Hematopoietic multipotent progenitor cell treated with erythropoietin and hydrocortisone succinate and interleukin-3 and kit ligand, for 8 days (in vitro differentiated cells): Measurements from ENCODE around the gene POLN.

Experiments
- DNase-seq: peaks from one replicate; pipeline ENCODE4 v3.0.0-alpha.2; 2015

The POLN gene

DNA sequence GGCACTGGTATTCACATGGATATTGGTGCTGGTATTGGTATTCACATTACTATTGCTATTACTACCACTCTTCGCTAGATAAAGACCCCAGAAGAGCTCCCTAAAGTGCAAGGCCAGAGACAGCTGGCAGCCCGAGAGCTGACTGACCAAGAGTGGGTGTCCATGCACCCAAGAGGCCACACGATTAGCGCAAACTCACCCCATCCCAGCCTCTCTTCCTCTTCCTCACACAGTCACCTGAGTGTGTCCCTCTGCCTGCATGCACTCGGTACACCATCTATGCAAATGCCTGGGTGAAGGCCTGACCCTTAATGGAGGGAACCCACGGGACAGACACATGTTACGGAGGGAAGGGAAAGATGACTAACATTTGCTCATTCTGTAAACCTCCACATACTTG lies 86.7 kb downstream of the POLN start:
- no peak for DNase-seq

DNA sequence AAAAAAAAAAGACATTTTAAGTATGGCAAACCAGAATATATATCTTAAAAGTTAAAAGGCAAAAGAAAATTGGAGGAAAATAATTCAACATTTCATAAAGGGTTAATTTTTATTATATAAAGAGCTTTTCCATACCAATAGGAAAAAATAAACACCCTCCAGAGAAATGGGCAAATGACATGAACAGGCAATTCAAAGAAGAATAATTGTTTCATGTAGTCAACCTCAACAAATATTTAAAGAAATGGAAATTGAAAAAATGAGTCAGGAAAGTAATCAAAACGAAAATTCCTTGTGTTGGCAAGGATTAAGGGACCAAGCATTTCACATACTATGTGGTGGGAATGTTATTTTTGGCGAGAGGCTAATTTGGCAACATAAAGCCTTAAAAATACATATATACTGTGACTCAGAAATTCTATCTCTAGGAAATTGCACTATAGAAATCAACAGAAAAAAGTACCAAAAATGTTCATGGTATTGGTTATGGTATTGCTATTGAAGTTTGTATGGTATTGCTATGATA lies 87.6 kb downstream of the POLN start:
- no peak for DNase-seq

DNA sequence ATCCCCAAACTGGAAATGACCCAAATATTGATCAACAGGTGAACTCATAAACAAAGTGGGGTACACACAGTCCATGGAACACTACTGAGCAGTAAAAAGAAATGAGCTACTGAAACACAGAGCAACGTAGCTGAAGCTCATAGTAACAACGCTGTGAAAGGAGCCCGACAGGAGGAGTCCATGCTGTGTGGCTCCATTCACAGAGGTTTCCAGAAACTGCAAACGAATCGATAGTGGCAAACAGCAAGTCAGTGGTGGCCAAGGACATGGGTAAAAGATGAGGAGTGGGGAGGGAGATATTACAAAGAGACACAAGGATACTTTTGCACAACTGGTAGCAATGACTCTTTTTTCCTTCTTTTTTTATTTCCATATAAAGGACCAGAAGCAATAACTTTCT lies 90.4 kb downstream of the POLN start:
- no peak for DNase-seq

DNA sequence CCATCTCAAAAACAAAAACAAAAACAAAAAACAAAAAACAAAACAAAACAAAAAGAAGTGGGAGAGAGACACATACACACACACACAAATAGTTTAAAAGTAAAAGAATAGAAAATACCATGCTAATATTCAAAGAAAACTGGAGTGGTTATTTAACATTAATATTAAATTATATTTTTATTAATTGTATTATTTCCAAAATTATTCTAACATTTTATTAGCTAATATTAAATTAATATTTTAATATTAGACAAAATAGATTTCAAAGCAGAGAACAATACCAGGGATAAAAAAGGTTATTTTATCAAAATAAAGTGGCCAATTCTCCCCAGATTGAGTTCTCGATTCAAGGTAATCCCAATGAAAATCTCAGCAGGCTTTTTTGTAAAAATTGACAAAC lies 91.8 kb downstream of the POLN start:
- DNase-seq, result no peak

DNA sequence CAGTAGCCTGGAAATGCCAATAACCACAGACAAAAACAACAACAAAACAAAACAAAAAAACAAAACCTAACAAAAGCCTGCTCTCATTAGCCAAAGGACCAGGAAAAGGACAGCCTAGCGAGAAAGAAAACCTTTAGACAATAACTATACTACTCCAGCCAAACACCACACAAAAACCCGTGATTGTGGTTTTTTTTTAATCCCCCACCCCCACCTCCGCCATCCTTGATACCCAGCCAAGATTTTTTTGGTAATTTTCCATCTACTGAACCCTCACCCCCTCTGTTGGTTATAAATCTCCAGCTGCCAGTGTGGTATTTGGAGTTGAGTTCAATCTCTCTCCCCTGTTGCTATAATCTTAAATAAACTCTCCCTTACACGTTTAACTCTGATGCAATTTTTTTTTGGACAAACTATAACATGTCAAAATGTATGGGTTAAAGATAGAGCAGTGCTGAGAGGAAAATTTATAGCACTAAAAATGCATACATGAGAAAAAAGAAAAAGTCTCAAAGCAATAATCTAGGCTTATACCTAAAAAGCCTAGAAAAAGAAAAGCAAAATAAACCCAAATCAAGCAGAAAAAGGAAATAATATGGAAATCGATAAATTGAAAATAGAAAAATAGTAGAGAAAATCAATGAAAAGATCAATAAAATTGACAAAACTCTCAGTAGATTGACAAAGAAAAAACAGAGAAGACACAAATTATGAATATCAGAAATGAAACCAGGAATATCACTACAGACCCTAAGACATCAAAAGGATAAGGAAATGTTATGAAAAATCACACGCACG lies 99.1 kb downstream of the POLN start:
- DNase-seq, result no peak

DNA sequence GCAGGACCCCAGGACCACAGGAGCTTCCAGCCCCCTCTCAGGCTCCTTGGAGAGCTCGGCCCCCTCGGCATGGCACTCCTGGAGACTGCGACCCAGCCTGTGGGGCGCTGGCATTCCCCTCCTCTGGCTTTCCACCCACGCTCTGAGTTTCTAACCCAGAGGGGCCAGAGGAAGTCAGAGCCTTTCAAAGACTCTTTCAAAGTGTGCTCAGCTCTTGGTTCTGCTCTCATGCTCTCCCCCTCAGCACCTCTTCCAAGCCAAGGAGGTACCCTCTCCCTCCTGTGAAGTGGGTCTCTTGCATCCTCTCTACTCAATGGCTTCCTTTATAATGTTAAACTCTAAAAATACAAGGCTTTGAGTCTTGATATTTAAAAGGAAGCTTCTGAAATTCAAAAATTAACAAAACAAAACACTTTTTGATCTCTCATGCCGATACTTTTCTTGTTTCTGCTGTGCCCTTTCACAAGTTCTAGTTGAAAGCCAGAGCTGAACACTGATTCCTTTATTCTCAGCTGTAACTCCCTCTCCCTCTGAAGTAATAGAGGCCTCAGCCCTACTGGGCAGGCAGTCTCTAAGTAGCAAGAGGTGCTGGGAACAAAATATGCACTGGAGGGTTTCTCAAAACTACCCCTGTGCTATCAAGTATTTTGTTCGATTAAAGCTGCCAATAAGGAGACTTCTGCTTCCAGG lies 100.0 kb downstream of the POLN start:
- no peak for DNase-seq

DNA sequence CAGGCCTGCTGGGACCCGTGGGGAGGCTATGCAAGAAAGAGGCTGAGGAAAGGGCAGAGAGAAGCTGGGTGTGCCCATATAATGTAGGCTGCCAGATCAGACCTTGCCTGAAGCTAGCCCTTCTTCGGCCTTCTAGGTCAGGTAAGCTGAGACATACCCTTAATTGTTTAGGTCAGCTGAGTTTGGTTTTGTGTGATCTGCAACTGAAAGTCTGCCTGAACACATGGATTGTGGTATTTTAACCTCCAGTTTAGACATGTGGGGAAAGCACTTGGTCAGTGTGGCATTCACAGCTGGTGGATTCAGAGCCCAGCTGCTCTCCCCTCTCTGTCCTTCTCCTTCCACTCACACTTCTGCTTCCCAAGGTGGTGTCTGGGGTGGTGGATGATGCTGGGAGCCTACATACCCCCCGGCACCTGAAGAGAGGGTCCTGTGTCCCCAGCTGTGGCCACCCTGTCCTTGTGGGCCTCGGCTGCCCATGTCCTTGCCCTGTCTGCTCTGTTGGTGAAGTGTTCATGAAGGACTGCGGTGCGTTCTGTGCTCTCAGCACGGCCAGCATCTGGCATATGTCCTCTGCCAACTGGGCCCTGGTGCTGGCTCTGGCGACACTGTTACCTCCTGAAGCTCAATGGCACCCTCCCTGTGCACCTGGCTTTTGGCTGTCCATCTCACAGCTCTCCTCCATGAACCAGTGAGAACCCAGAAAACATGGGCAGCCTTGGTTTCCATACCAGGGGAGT lies 100.7 kb downstream of the POLN start:
- no peak for DNase-seq

DNA sequence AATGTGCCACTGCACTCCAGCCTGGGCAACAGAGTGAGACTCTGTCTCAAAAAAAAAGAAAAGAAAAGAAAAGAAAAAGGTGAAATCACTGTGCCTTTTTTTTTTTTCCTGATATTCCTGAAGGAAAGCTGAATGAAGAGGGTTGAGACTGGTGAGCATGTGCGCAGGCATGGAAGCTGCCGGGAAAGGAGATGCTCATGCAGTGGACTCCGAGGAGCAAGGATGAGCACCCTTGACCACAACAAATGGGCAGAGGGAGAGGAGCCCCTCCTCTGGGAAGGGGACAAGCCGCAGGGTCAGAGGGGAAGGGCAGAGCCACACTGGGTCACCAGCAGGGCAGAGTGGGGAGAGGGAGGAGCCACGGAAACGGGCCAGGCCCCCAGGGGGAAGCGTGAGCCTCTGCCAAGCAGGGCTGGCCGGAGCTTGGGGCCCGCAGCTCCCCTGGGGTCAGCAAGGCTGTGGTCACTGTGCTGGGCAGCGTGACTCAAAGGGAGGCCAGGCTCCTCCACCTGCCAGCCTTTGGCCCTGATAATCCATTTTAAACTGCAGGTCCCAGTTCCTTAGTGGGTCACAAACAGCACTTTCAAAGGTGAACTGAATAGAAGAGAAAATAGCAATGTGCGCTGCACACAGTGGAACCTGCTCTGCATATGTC lies 102.9 kb downstream of the POLN start:
- DNase-seq, result no peak

DNA sequence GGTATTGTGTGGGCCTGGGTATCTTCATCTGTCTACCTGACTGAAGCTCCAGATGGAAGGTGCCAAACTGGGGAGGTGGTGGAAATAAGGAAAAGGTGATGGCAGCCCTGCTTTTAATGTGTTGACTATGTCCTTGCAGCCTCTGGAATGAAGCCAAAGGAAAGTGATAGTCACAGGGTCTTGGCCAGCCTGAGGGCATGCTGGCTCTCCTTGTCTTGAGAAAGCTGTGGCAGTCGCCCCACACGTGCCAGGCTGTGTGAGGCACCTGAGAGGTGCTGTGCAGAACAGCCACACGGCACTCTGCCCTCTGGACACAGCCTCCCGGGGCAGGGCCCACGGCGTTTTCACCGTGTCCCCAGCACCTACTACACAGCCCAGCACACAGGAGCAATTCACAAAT lies 105.2 kb downstream of the POLN start:
- DNase-seq, result no peak

DNA sequence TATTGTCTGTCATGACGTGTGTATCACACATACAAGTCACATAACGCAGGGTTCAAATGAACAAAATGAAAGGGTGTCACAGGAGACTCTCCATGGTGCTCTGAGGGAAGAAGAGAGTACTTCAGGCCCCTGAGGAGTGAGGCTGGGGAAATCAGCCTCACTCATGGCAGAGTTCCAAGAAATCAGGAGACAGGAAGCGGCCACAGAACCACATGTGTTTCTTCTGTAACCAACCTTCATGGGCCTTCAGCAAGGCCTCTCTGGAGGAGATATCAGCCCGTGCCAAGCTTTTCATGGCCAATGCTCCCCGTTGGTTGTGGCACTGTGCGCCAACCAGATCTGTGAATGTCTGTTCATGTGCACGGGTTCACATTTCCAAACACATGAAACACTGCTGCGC lies 106.8 kb downstream of the POLN start:
- DNase-seq, result peak; percentile 44

DNA sequence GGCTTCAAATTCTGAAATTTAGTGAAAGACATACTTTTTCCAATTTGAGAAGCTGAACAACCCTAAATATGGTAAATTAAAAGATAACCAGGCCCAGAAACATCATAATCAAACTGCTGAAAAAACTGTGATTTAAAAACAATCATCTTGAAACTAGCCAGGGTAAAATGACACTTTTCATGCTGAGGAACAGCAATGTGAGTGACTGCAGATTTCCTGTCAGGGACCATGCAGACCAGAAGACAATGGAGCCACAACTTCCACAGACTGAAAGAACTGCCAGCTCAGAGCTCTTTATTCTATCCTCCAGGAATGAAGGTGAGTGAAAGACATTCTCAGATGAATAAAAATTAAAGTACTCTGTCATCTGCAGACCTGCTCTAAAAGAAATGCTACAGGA lies 109.5 kb downstream of the POLN start:
- no peak for DNase-seq

DNA sequence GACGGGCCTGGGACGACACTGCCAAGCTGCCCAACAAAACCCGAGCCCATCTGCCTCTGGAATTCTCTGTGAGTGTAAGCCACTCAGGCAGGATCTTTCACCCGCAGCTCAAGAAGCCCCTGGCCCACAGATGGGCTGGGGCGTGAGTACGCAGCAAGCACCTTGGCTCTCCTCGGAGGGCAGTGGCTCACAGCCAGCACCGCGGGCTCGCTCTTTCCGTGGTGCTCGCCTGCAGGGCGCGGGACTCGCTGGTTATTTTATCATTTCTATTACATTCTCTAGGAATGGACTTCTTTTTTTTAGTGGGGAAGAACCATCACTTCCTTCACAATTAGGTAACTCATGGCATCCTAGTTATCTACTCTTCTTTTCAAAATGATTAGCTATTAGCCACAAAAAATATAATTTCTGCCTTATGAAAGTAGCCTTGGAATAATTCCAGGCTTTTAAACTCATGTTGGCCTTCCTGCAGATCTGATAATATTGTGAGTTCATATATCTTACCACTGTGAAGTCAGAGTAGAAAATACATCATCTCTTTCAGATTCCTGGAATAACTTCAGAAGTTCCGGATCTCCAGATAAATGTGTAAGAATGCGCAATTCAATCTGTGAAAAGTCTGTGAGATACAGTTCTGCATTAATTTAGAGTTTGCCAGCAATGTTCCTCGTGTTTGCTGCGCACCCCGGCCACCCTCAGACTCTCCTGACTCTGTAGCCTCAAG lies 114.2 kb downstream of the POLN start:
- no peak for DNase-seq

DNA sequence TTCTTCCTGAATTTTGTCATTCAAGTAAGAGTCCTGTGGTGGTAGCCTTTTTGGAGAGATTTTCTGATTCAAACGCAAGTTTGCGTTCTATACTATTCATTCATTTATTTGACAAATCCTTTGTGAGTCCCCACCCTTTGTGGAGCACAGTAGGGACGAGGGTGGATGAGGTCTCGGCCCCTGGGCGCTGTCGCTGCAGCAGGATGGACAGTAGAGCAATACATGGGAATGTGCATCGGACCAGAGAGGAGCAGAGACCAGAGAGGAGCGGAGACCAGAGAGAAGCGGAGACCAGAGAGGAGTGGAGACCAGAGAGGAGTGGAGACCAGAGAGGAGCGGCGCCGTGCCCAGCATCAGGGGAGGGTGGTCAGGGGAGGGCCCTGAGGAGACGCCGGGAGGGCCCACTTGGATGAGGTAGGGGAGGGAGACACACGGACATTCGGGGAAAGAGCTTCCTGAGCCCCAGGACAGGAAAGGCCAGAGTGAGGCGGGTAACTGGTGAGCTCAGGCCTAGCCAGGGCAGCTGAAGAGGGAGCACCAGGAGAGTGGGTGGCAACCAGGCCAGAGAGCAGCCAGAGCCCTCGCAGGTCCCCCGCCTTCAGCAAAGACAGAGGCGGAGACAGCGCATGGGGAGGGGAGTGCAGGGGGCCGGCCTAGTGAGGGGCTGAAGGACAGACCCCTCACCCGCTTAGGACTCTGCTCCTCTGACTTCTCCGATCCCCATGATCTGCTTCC lies 115.4 kb downstream of the POLN start:
- DNase-seq, result no peak

DNA sequence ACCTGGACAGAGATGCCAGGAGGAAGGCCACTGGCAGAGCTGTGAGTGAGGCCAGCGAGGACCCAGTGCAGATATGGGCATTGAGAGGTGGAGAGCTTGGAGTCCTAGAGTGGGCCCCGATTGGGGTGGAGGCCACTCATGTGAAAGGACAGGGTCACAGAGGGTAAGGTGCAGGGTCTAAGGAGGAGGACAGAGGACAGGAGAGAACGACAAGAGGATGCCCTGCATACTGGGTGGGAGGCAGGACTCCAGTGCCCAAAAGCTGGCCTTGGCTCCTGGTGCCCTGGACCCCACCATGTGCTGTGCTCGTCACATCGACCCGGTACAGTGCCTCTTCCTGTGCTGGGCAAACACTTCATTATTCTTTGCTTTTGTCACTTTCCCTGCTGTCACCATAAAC lies 116.1 kb downstream of the POLN start:
- no peak for DNase-seq

DNA sequence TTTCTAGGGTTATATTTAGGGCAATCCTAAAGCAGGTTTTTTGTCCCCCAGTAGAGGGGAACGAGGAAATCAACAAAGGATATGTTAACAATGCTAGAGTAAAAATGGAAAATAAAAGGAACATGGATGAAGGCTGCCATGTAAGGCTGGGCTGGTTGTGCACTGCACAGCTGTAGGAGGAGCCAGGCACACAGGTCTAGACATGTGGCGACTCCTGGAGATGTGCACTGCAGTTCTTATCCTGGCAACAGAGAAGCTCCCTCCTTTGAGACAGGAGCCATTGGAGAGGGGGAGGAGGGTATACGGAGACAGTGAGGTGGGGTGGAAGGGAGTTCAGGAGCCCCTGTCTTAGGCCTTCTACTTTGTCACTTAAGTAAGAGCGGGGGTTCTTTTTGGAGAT lies 116.9 kb downstream of the POLN start:
- no peak for DNase-seq

DNA sequence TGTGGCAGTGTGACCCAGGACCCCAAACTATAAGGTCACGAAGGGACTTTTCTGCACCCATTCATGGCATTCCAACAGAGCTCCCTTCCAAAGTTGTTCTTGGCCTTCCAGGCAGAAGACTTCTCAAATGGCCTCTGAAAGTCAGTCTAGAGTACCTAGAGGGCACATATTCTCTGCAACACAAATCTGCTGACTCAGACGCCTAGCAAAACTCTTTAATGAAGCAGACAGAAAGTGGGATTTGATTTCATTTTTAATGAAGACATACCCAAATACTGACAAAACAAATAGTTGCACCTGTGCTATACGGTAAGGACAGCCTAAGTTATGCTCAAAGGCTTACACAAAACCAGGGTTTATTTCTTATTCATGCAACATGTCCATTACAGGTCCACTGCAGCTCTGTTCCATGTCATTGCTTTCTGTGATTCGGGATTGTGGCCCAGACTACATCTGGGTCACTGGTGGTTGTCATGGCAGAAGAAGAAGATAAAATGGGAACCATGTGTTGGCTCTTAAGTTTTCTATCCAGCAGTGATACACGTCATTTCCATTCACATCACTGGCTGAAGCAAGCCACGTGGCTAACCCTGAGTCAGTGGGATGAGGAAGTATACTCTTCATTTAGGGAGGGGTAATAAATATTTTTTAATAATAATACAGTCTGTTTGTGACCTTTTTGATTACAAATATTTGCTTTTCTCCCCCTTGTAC lies 125.1 kb downstream of the POLN start:
- DNase-seq, result no peak

DNA sequence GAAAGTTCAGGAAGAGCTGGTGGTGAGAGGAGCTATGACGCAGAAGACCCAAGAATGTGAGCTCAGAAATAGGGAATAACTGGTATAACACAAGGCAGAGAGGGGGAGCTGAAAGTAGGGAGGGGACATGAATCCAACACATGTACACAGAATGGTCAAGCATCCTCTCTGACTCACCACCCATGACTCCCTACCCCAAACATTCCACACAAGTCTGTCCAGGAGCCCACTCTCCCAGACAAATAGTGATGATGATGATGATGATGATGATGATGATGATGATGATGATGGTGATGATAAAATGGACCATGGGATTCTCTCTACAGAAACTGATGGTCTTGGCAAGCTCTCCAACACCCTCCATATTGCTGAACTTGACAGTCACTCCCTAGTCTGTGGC lies 136.4 kb downstream of the POLN start:
- DNase-seq, result no peak

DNA sequence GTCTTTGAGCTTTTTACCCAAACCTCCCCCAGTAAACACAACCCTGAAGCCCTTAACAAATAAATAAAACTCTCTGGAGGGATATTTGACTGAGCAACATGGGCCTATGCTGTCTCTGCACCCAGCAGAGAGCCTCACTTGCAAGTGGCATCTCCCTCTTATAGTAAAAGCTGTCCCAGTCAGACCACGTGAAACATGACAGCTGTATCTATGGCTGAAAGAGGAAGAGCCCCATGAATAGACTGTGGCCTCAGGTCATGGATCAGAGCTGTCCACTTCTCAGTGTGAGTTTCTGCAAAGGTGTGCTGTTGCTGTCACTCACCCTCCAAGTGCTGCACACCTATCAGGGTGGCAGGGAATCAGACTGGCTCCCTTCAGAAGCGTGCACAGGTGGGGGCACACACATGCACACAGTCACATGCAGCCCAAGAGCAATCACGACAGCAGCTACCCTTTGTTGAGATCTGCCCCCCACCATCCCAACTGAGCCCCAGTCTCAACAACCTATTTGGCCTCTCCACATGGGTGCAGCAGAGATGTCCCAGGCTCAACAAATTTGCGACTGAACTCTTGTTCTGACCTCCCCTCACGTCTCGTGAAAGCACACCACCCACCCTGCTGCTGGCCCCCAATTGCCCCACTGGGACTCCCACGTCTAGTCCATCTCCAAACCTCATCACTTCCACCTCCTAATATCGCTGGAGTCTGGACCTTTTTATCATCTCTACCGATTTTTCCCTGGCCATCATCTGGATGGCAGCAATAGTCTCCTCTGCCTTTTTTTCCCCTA lies 137.2 kb downstream of the POLN start:
- no peak for DNase-seq

DNA sequence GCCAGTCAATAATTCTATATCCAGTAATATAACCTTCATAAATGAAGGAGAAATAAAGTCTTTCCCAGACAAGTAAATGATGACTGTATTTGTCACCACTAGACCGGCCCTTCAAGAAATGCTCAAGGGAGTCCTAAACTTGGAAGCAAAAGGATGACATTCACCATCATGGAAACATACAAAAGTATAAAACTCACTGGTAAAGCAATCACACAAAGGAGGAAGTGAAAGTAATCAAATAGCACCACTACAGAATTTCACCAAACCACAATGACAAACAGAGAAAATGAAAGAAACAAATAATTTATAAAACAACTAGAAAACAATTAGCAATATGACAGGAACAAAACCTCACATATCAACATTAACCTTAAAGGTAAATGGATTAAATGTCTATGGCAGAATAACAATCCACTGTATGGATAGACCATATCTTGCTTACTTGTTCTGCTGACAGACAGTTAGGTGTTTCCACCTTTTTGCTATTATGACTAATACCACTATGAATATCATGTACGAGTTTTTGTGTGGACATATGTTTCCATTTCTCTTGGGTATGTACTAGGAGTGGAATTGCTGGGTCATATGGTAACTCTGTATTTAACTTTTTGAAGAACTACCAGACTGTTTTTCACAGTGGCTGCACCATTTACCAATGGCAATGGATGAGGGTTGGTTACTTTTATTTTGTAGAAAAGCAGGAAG lies 137.9 kb downstream of the POLN start:
- DNase-seq, result no peak
